GM19455 (cell line): Measurements from ENCODE around the gene FMN1.
A peak's percentile ranks its signal among the peaks of the same experiment; 100 is the strongest.

Experiments
- ATAC-seq: cut with Tn5 transposase; IDR thresholded peaks from one replicate; pipeline ENCODE4 v1.9.1; 2021; ENCODE audit not compliant: unreplicated experiment

FMN1 gene

GRCh38 chr15:33201491-33202231 is 7.1 kb upstream of the FMN1 start:
- peak; percentile 67 for ATAC-seq

- no peak for ATAC-seq
These were observed 6.4 kb upstream of the FMN1 start for GRCh38 chr15:33200903-33201302.

- ATAC-seq: no peak
These were observed 5.9 kb upstream of the FMN1 start for GRCh38 chr15:33200444-33200843.

DNA sequence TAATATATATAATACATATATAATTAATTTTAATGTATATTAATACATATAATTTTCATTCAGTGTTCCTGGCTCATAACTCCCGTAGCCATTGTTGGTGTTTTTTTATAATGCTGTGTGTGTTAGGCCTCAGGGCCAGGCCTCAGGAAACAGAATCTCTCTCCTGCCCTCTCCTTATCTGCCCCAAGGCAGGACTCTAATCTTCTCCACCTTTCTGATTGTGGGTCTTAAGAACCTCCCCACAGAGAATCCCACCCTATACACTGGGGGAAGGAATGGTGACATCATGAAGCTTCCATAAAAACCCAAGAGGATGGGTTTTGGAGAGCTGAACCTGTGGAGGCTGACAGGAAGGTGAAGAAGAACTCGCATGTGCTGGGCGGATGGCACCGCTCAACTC is 4.0 kb upstream of the FMN1 start:
- no peak for ATAC-seq

DNA sequence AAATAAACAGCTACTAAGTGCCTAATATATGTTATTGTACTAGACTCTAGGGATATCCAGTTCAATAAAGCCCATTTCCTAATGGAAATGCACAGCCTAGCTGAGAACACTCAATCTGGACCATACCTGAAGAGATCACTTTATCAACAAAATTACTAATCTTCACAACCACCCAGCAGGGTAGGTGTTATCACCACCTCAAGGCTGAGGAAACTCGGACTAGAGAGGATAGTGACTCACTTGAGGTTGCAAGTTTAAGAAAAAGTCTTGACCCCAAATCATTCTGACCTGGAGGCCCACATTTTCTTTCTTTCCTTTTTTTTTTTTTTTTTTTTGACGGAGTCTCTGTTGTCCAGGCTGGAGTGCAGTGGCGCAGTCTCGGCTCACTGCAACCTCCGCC is 3.1 kb upstream of the FMN1 start:
- ATAC-seq: no peak

GRCh38 chr15:33194237-33194636 is 277 bp downstream of the FMN1 start:
- ATAC-seq: no peak

DNA sequence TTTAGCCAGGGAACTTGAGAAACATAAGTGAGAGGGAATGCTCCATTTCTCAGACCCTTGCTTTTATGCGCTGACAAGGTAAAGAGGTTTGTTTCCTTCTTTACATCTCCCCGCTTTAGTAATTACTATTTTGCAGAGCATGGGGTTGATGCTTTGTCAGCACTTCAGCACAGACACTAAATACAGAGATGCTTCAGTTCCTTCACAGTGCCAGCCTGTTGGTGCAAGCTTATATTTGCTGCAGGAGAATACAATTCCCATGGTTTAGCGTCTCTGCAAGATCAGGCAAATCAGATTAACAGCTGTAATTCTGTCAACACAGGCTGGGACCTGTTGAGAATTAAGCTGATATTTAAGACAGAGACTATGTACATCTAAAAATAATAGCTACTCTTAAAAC is 2.9 kb downstream of the FMN1 start:
- ATAC-seq: no peak

DNA sequence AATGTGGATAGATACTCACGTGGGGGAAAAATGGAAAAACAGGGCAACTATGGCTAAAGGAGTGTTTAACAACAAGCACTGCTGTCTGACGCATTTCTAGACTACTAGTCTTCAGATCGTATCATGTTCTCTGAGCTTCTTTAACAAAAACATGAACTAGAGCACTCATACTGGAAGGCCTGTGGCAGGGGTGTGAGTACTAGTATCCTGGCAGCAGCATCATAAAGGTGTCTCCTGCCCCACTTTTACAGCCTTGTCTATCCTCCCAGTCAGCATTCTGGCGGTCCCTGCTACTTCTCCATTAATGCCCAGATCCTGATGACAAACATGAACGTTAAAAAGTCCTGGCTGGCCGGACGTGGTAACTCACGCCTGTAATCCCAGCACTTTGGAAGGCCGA is 4.0 kb downstream of the FMN1 start:
- ATAC-seq: no peak

- ATAC-seq: no peak
These were observed 5.8 kb downstream of the FMN1 start for GRCh38 chr15:33188641-33189257.

DNA sequence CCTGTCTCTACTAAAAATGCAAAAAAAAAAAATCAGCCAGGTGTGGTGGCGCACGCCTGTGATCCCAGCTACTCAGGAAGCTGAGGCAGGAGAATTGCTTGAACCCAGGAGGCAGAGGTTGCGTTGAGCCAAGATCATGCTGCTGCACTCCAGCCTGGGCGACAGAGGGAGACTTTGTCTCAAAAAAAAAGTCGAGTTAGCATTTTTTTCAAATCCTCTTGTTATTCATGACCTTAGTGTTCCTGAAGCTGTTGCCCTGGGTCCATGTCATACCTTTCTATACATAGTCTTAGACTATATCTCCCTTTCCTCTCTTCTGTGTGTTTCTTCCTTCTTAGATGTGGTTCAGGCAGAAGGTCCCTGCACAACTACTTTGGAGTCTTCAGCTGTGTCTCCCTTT is 6.4 kb downstream of the FMN1 start:
- no peak for ATAC-seq

DNA sequence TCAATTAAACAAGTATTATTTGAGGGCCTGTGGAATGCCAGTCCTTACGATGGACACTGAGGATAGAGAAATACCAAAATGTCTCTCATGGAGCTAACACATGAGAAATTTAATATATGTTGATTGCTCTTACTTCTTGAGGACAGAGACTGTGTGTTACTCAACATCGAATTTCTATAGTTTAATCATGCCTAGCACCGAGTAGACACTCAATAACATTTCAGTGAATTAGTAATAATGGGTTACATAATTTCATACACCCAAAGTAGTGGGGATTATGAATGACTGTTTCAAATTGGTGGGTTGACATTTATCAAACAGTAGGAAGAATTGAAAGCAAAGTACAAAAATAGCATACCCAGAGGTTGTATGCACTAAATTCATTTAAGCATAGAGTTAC is 11.2 kb downstream of the FMN1 start:
- no peak for ATAC-seq

DNA sequence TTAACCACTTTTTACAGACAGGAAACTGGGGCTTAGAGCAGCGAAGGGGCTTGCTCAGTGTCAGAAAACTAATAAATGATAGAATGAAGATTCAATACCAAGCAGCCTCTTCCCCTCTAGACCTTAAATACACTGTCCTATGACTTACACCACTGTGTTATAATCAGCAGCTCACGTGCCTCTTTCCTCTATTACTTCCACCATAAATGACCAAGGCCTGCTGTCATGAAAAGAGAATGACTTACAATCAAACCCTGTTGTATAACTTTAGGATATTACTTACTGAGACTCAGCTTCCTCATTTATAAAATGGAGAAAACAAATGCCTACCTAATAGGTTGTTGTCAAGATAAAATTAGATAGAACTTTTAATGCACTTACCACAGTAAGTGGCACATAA is 11.6 kb downstream of the FMN1 start:
- ATAC-seq: no peak

GRCh38 chr15:33182278-33182905 is 12.1 kb downstream of the FMN1 start:
- no peak for ATAC-seq

DNA sequence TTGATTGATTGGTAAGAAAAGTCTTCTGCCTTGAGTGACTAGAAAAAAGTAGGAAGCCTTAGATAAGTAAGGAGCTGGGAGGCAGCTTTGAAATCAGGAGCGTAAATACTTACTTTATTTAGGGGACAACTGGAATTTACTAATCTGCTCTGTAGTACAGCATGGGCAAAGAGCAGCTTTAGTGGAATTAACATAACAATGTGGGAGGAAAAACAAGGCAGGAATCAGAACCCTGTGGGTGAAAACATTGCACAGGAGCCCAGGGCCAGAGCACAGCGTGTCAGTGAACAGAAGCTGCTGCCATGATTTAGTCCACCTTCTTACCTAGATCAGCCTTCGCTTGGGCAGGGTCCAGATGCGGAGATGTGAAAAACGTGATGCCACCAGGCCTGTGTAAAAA is 14.6 kb downstream of the FMN1 start:
- no peak for ATAC-seq

DNA sequence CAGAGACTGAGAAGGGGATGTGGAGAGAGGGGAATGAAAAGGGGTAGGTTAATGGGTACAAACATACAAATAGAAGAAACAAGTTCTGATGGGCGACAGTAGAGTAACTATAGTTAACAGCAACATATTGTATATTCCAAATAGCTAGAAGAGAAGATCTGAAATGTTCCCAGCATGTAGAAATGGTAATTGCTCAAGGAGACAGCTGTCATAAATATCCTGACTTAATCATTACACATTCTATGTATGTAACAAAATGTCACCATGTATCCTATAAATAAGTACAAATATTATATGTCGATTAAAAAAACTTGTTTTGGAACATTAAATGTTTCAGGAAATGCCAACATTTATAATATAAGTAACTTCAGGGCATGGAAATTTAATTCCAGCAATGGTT is 23.3 kb downstream of the FMN1 start:
- ATAC-seq: no peak

- no peak for ATAC-seq
These were observed 24.9 kb downstream of the FMN1 start for GRCh38 chr15:33169625-33170024.

DNA sequence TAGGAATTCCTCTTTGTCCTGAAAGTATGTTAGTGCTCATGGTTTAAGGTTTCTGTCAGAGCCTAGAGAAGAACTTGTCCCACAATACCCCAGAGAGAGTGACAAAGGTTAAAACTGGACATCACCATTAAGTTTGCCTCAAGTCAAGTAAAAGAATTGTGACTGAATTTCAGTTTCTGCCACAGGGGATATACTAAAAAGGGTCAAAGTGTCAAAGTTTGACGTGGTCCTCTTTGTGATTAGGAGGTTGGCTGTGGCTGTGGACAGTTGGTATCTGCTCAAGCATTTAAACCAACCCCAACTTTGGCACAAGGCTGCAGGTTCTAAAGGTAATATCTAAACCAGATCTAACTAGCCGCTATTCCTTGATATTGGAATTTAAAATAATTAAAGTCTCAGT is 26.1 kb downstream of the FMN1 start:
- ATAC-seq: no peak

DNA sequence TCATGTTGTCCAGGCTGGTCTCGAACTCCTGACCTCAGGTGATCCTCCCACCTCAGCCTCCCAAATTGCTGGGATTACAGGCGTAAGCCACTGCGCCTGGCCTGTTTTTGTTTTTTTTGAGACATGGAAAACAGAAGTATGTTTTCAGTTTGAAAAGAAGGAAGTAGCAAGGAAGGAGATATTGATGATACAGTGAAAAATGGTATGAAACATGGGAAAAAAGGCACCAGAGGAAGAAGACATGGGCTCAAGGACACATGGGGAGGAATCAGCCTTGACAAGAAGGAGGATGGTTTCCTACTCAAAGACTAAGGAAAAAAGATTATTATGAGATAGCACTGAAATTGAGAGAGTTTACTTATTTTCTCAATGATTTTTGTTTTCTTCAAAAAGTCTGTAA is 30.7 kb downstream of the FMN1 start:
- no peak for ATAC-seq

DNA sequence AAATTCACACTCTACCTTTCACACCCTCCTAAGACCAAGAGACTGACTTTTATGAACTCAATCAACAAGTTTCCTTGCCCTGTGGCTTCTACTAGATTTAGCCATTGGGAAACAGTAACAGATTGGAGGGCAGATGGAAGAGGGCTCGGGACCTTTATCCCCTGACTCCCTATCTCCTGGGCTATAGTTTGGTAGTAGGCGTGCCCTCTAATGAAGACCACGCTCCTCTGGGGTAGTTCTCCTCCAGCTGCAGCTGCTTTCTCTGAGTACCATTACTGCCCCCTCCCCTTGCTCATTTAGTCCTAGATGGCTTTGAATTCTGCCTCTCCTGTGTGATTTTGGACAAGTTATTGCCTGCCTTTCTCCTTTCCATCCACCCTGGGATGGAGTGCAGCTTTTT is 33.3 kb downstream of the FMN1 start:
- ATAC-seq: no peak

GRCh38 chr15:33160581-33161165 is 33.8 kb downstream of the FMN1 start:
- no peak for ATAC-seq

- ATAC-seq: no peak
These were observed 34.6 kb downstream of the FMN1 start for GRCh38 chr15:33159726-33160453.
